GM19467 (cell line): ENCODE results near the gene ITM2A.

Experiments
- ATAC-seq: cut with Tn5 transposase; IDR thresholded peaks from one replicate; pipeline ENCODE4 v1.9.1; 2021; ENCODE audit warnings: mild to moderate bottlenecking, moderate library complexity; ENCODE audit not compliant: unreplicated experiment

Gene ITM2A

GRCh38 chrX:79325263-79325958, 41.7 kb downstream of the ITM2A start:
- no peak for ATAC-seq
